Measurements from ENCODE around the gene CLIC5.

CLIC5 gene

DNA sequence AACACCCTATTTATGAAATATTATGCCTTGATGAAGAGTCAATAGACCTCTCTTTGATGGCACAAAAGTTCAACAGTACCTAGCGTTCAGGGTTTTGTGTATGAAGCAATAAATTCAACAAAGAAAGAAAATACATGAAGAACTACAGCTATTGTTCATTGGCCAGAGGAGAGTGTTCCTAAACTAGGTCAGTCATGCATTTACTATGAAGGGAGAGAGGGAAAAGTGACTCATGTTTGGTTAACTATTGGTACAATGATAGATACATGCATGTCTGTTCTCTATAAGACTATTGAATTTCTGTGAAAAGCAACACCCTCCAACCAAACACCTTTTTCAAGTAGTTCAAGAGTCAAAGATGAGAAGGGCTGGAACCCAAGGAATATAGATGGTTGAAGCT, 50.7 kb downstream of the CLIC5 start:
- no peak for DNase-seq (ENCODE audit: low read depth, low spot score)

DNA sequence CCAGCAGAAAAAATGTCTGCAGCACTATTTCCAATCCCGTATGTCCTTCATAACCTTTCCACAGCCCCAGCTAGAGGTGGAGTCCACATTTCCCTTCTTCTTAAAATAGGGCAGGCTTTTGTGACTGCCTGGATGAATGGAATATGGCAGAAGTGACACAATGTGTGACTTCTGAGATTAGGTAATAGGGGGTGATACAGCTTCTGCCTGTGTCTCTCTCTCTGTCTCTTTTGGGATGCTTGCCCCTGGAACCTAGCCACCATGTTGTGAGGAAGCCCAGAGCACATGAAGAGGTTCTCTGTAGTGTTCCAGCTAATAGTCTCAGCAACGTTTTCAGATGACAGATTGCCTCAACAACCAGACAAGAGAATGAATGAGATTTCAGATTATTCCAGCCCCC, 51.4 kb downstream of the CLIC5 start:
- DNase-seq (ENCODE audit: low read depth, low spot score): no peak

DNA sequence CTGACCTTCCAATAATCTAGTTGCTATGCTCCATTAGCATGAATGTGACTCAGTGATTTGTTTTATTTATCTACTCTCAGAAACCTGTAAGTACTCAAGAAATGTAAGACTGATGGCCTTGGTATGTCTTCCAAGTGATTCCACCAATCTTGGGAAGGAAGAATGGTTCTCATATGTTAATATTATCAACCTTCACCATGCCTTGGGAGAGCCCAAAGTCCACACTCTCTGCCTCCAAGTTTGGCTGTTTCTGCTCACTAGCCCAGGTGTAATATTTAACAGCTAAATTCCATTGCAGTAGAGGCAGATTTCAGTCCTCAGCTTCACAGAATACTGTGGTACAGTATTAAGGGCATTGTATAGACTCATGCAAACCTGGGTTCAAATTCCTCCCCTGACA, 51.8 kb downstream of the CLIC5 start:
- DNase-seq (ENCODE audit: low read depth, low spot score): no peak

DNA sequence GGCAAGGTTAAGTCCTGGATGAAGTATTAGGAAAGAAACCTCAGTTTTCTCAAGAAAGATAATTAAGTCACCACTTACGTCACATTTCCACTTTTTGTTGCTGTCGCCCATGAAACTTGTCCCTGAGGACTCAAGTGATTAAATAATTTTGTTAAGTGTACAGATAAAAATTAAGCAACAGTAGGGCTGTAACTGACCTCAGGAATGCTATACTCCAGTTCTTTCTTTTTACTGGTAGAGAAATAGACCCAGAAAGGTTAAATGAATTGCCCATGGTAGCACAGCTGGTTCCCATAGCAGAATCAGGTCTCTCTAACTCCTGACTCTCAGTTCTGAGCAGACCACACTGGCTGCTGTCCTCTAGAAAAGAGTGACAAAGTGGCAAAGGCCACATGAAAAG, 54.5 kb downstream of the CLIC5 start:
- DNase-seq (ENCODE audit: low read depth, low spot score): no peak

DNA sequence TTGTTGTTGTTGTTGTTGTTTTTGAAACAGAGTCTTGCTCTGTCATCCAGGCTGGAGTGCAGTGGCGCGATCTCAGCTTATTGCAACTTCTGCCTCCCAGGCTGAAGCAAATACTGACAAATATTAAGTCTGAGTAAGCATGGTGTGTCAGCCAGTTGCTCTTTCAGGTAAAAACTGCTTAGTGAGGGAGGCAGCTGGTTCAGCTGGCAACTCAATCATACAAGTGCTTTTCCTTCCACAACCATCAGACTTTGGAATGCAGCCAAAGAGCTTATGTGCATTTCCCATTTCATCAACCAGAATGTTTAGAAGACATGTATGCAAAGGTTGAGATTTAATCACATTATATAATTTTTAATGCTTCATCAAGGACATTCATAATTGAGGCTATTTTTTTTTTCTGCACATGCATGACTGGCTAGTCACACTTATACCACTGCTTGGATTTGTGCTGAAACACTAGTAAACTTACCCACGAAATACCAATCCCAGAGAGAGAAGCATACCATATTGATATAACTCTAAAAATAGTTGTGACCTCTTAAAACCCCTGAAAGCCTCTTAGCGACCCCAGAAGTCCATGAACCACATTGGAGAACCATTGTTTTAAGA, 56.0 kb downstream of the CLIC5 start:
- no peak for DNase-seq (ENCODE audit: low read depth, low spot score)

DNA sequence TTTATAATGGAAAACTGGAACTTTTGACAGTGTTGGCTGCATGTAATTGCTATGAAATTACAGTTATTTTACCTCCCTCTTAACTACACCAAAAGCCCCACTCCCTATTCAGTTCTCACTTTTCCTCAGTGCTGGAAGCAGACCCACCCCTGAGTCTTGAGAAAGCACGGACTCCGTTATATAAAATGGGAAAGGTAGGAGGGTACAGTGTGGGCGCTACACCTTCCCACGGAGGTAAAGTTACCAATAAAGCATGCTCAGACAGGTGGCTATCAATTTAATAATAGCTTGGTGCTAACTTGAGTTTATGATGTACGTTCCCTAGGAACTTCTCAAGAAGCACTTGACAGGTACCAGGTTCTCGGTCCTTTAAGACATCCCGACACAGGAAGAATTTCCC, 59.0 kb downstream of the CLIC5 start:
- no peak for DNase-seq (ENCODE audit: low read depth, low spot score)

DNA sequence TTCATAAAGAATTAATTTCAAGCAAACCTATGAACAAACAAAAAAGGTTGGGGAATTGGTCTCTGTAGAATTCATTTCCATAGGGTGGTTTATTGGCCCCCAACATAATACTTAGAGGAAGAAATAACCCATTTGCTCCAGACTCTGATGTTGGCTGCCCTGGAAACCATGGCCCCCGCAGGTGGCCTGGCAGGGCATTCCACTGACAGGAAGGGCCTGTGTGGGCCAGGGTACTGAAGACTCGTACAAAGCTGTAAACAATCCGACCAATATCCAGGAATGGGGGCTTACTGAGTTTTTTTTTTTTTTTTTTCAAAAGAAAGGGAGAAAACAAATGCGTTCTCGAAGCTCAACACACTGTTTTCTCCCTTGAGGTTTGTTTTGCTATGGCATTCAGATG, 59.5 kb downstream of the CLIC5 start:
- no peak for DNase-seq (ENCODE audit: low read depth, low spot score)

DNA sequence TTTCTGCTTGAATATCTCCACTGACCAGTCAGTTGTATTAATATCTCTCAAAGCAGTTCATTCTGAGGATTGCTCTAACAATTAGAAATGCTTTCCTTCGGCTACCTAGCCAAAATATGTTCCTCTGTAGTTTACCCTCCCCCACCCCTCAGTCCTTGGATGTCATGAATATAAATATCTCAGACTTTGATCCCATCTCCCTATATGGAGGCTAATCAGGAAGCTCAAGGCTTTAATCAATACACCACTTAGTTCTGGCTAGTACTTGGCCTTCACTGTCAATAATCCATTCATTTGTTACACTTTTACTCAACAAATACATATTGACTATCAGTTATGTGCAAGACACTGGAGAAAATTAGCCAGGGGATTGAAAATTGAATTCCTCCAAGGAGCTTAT, 60.1 kb downstream of the CLIC5 start:
- DNase-seq (ENCODE audit: low read depth, low spot score): no peak

DNA sequence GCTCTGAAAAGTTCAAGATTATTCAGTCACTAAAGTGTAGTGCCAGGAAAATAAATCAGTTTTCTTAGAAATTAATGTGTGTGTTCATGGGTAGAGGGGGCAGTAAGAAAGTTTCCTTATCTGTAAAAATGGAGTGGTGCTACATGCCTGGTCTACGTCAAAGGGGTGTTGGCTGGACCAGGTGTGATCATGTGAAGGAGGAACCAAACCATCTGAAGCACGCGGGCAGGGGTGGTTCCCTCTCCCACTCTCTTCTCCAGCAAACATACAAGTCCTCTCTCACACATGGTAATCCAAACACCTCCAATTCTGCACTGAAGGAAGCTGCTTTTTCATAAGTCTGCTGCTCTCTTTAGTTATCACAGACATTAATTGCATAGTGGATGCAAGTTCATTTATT, 63.1 kb downstream of the CLIC5 start:
- no peak for DNase-seq (ENCODE audit: low read depth, low spot score)

DNA sequence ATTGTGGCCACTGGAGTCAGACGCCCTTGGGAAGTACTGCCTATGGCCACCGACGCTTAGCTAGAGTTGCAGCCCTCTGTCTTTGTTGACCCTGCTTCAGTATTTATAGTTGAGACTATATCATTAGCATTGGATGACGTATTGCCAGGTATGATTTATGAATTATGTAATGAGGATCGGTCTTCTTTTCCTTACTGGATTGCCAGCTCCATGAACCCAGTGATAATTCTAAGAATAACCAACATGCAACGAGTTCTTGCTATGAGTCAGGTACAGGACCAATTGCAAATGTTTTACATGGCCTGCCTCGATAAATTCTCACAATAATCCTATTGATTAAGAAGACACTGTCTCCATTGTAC, 63.5 kb downstream of the CLIC5 start:
- no peak for DNase-seq (ENCODE audit: low read depth, low spot score)

DNA sequence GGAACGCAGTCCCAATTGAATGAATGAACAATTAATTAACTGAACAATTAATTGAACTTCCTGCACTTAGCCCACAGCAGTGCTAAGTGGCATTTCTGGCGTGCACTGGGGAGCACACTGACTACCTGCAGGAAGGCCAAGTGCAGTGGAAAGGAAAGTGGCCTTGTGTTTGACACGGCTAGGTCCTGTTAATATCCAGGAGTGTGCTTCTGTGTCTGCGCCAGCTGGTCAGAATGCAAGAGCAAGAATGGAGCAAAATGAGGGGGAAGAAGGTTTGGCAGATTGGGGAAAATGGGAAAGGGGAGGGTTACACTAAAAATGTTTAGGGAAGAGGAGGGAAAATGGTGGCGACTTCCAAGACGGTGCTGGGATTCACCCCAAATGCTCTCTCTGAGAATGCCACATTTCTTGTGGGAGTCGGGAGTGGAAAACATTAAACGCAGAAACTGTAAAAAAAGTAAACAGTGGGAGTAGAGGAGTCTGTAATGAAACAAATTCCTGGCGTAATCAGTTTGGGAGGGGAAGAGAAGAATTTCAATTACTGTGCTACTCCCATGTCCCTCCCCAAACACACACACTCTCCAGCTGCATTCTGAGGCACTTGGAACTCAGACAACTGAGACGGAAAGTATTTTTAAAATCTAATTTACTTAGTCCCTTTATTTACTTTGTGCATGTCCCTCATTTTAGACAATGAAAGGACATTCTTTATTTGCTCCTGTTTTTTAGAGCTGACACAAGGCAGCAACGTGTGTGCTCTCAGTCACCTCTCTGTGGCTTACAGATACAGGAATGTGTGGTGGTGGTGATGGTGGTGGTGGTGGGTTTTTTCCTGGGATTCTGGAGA, 64.1 kb downstream of the CLIC5 start:
- no peak for DNase-seq (ENCODE audit: low read depth, low spot score)

DNA sequence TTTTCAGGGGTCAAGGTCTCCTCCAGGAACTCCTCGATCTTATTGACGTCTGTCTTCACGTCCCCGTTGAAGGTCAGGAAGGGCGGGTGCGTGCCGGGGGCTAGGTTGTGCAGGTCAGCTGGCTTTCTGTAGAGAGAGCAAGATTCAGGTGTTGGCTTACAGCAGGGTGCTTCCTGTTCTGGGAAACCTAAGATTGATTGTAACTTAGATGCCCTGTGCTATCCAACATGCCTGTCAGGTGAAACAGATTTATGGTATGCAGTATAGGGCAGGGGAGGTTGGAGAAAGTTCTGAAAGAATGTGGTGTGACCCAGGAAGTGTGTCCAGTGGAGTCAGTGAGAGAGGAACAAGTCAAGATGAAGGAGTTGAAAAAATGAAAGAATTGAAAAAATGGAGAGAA, 66.4 kb downstream of the CLIC5 start:
- DNase-seq (ENCODE audit: low read depth, low spot score): no peak

DNA sequence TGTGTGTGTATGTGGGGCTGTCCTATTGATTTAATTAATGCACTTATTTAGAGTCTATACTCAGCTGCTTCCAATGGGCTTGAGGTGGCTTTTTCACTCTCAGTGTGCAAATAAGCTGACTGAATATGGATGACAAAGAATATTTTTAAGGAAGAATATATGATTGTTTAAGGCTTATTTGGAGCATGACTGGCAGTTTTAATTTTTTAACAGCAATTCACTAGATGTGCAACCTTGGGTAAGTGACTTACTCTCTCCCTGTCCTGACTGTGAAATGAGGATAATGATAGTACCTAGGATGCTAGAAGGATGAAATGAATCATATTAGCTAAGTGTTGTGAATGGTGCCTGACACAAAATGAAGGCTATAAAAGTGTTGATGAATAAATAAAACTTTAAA, 67.9 kb downstream of the CLIC5 start:
- no peak for DNase-seq (ENCODE audit: low read depth, low spot score)

DNA sequence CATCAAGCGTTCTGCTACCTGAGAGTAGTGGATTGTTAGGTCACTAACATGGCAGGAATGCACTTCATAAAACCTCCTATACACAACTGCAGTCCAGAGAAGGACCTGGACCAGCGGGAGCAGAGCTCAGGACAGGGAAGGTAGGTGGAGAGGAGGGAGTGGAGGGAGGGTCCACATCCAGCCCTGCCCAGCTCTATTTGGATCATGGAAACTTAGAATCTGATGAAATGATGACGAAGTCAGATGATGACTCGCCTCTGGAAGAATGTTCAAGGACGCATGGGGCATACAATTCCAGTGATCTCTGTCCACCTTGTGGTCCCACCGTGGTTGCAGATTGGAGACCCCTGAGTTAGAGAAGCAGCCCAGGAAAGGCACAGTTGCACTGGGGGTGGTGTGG, 68.8 kb downstream of the CLIC5 start:
- no peak for DNase-seq (ENCODE audit: low read depth, low spot score)

DNA sequence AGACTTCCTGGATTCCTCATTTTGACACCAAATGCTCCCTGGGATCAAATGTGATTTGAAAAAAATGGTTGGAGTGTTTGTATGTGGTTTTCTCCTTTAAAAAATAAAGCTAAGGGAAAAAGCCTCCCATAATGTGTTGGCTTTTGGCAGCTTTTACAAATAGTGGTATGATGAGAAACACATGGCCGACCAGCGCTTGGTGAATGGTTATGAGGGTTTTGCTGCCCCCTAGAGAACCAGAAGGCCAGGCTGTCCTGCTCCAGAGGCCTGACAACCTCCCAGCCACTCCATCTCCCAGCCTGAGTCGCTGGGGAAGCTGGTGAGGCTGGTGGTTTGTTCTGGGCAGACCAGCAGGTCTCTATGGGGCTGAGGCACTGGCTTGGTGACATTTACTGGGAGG, 69.3 kb downstream of the CLIC5 start:
- DNase-seq (ENCODE audit: low read depth, low spot score): no peak

DNA sequence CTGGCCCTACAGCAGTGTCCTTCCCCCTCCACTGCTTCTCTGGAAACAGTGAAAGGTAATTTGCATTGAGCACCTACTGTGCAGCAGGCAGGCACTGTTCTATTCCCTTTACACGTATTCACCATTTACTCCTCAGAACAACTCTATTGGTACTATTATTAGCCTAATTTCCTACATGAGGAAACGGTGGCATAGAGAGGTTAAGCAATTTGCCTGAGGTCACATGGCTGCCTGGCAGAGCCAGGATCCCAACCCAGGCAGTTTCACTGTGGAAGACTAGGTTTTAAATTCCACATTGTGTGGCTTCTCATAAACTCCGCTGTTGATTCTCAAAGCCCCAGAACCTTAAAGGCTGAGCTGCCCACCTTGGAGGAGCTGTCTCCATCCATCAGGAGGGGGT, 72.7 kb downstream of the CLIC5 start:
- no peak for DNase-seq (ENCODE audit: low read depth, low spot score)

DNA sequence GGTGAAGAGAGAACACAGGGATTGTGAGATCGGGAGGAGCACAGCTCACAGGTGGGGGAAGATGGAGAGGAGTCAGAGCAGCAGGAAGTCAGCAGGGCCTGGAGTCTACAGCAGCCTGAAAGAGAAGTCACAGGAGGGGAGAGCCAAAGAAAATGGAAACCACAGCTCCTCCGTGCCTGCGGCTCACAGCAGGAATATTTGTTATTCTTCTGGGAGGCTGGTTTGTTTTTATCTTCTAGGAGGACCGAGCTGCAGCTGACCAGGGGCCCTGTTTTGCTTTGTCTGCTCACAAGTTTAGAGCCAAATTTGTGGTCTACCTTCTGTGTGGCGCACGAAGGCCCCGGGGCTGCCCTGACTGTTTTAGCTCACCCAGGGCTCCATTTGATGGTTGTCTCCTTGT, 81.8 kb downstream of the CLIC5 start:
- DNase-seq (ENCODE audit: low read depth, low spot score): no peak

DNA sequence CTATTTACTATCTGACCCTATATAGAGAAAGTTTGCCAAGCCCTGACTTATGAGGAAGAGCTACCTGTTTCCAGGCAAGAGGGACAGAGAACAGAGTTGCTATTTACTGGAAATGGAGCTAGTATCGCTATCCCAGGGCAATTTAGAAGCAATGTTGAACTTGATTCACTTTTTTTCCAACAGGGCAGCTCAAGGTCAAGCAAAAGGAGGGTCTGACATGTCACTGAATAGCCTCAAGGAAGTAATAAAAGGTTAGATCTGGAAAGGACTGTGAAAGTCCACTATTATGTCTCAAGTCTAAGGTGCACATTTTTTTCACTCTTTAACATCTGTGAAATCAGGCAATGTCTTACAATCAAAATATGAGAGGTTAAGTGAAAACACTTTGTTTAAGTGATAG, 84.4 kb downstream of the CLIC5 start:
- no peak for DNase-seq (ENCODE audit: low read depth, low spot score)

DNA sequence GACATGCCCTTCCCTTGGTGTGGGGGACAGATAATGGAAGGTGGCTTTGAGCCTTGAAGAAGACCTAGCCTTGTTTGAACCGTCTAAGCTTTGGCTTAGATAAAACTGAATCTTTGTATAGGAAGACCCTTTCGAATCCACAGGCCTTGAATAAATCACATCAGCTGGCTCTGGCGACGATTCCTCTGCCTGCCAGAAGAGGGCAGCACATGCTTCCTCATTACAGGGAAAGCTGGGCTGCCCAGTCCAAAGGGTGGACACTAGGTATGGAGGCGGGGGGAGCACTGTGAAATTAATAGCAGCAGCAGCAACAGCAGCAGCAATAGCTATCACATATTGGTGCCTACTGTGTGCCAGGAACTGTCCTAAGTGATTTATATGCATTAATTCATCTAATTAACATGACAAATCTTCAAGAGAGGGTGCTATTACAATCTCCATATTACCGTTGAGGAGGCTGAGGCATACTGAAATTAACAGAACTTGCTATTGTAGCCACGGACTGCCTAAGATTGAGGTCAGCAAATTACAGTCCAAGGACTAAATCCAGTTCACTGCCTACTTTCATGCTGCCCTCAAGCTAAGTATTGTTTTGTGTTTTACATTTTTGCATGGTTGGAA, 85.1 kb downstream of the CLIC5 start:
- DNase-seq (ENCODE audit: low read depth, low spot score): no peak

DNA sequence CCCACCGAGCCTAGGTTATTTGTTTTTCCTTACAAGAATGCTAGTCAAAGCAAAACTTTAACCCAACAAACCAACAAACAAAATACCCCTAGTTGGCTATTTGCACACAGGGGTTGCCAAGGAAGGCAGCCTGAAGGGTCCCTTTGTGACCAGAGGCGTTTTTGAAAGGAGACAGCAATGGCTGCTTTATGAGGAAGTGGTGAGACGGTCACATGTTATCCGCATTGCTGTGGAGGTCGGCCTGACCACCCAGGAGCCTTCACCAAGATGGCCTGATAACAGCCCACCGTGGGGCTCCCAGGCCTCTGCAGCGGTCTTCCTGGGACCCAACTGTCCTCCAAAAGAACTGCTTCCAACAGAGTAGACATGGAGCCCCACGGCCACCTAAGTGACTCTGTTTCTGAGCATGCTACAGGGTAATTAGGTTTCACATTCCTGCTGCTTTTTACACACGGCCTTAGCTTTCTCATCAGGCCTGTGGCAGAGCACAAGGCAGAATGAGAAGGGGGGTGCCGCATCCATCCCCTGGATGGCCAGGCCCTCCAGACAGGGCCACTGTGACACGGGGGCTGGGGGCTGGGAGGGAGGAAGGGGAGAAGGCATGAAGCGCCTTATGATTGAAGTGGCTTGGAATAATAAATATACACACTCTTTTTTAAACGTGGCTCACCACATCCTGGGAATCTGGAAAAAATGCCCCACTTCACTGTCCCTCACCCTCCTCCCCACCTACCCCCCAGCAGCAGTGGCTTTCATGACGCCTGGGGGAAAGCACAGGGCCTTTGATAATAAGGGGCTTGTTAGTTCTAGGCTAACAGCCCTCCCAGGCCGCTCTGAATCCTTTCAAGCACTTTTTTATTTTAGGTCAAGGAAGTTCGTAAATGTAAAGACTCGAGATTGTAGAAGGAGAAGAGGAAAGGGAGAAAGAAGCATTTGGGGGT, 86.0 kb downstream of the CLIC5 start:
- no peak for DNase-seq (ENCODE audit: low read depth, low spot score)

DNA sequence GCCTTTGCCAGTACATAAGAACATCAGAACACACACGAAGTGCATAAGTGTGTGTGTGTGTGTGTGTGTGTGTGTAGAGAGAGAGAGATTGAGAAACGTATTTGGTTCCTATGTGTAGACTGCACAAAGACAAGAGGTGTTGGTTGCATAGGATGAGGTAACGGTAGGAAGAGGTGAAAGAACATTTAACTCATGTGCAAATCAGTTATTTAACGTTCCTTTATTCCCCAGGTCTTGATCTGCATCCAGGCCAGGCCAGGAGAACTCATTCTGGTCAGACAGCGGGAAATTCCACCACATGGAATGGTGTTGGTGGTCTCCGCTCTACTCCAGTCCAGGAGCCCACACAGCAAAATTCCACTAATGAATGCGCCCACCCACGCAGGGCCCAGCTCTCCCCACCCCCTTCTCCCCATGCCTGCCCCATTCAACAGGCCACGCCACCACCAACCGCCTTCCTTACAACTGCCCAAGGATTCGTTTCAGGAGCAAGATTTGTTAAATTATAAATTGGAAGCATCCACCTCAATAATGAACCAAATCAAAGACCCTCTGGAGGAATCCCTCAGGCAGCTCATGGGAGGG, 86.8 kb downstream of the CLIC5 start:
- DNase-seq (ENCODE audit: low read depth, low spot score): no peak
